Liver (tissue), 9 donors: ENCODE results near the gene PIK3CA. TPM values are rescaled to one million over a fixed set of nuclear protein-coding genes. Genes with fewer than 3 reads are reported as not detected.

ENCODE experiments used
- DNase-seq: peaks from one replicate; pipeline ENCODE4 v3.0.0-alpha.2; 2017; ENCODE audit warnings: low spot score
- H3K27ac ChIP-seq, 2 donors: one replicate each; pipeline ENCODE4 v1.7.0; 2013; ENCODE audit warnings: inconsistent platforms in 2 of 2, low read length in 2 of 2, control low read depth in 1 of 2, low read depth in 1 of 2, mild to moderate bottlenecking in 1 of 2
- H3K27me3 ChIP-seq, 4 donors: one replicate each; pipeline versions ENCODE4 v1.6.1 to v1.7.0; 2013; ENCODE audit warnings: low read length in 3 of 4, inconsistent platforms in 1 of 4, mild to moderate bottlenecking in 1 of 4, moderate library complexity in 1 of 4; ENCODE audit not compliant: control insufficient read depth in 4 of 4, insufficient read depth in 4 of 4
- H3K36me3 ChIP-seq, 4 donors: one replicate each; pipeline versions ENCODE4 v1.6.1 to v1.7.0; 2013; ENCODE audit warnings: low read length in 3 of 4, mild to moderate bottlenecking in 3 of 4, low read depth in 1 of 4, moderate library complexity in 1 of 4; ENCODE audit not compliant: control insufficient read depth in 4 of 4, insufficient read depth in 3 of 4
- H3K4me1 ChIP-seq, 4 donors: one replicate each; pipeline versions ENCODE4 v1.6.1 to v1.7.0; 2013; ENCODE audit warnings: low read length in 3 of 4, mild to moderate bottlenecking in 3 of 4, moderate library complexity in 1 of 4; ENCODE audit not compliant: control insufficient read depth in 4 of 4, insufficient read depth in 4 of 4
- H3K4me3 ChIP-seq, 3 donors: one replicate each; pipeline versions ENCODE4 v1.6.1 to v1.7.0; 2013; ENCODE audit warnings: low read length in 3 of 3, control low read depth in 1 of 3, low read depth in 1 of 3, mild to moderate bottlenecking in 1 of 3
- H3K9ac ChIP-seq, 2 donors: one replicate each; pipeline ENCODE4 v1.7.0; 2013; ENCODE audit warnings: low read length in 2 of 2, mild to moderate bottlenecking in 2 of 2, moderate library complexity in 2 of 2, control low read depth in 1 of 2, low read depth in 1 of 2
- H3K9me3 ChIP-seq, 4 donors: one replicate each; pipeline versions ENCODE4 v1.6.1 to v1.7.0; 2013; ENCODE audit warnings: low read length in 3 of 4; ENCODE audit not compliant: control insufficient read depth in 4 of 4
- FOXA2 ChIP-seq: IDR thresholded peaks from 2 replicates; pipeline ENCODE4 v1.6.1; 2016; ENCODE audit warnings: antibody characterized with exemption
- GABPA ChIP-seq, 2 donors: IDR thresholded peaks in 1 of 2; conservative IDR thresholded peaks in 1 of 2; 2 replicates each; pipeline ENCODE4 v1.6.1; 2016; ENCODE audit warnings: antibody characterized with exemption in 2 of 2, mild to moderate bottlenecking in 1 of 2, moderate library complexity in 1 of 2
- NR2F2 ChIP-seq: IDR thresholded peaks from 2 replicates; pipeline ENCODE4 v1.6.1; 2016; ENCODE audit warnings: antibody characterized with exemption
- RAD21 ChIP-seq, 2 donors: IDR thresholded peaks; 2 replicates each; pipeline ENCODE4 v1.6.1; 2016; ENCODE audit warnings: antibody characterized with exemption in 2 of 2, mild to moderate bottlenecking in 2 of 2
- RXRA ChIP-seq, 2 donors: IDR thresholded peaks; 2 replicates each; pipeline ENCODE4 v1.6.1; 2017 to 2018; ENCODE audit warnings: antibody characterized with exemption in 2 of 2, mild to moderate bottlenecking in 1 of 2
- TAF1 ChIP-seq: conservative IDR thresholded peaks from 2 replicates; pipeline ENCODE4 v1.6.1; 2016; ENCODE audit warnings: antibody characterized with exemption, mild to moderate bottlenecking
- WGBS: extraction: QIAGEN DNeasy Blood & Tissue Kit; methylation state at CpG from one replicate; pipeline ENCODE4 v1.1.7; 2013; 5-methylcytosine and 5-hydroxymethylcytosine counted together
- polyA plus RNA-seq, 2 donors: library from polyadenylated mRNA; stranded (reverse) in 1 of 2; unstranded in 1 of 2; fragments of 200-250 nt in 1 of 2; fragments of >200 nt in 1 of 2; fragmentation: Nextera tagmentation in 1 of 2; extraction: Ambion mirVana in 1 of 2; gene quantifications; one replicate each; pipeline versions ENCODE4 v1.2.1 to v1.2.3, GENCODE V29; 2013 to 2015
- total RNA-seq, 2 donors: library from RNA; depleted of rRNA; stranded (reverse); fragments of >200 nt; gene quantifications; one replicate each; pipeline ENCODE4 v1.2.3, GENCODE V29; 2014
- TF ChIP-seq, protein P1 (sequence below): fragments of 150-350 bp; IDR thresholded peaks from 2 replicates; pipeline ENCODE4 v1.5.1; 2017; ENCODE audit warnings: improper control_type of control experiment, low read depth, low read length; ENCODE audit not compliant: missing input control
- TF ChIP-seq, protein P2 (sequence below): IDR thresholded peaks from 2 replicates; pipeline ENCODE4 v1.6.1; 2016; ENCODE audit warnings: antibody characterized with exemption
- TF ChIP-seq, protein P3 (sequence below): IDR thresholded peaks from 2 replicates; pipeline ENCODE4 v1.6.1; 2016; ENCODE audit warnings: antibody characterized with exemption
- TF ChIP-seq, protein P4 (sequence below): IDR thresholded peaks from 2 replicates; pipeline ENCODE4 v1.6.1; 2016; ENCODE audit warnings: antibody characterized with exemption
- TF ChIP-seq, protein P5 (sequence below): IDR thresholded peaks from 2 replicates; pipeline ENCODE4 v1.6.1; 2016; ENCODE audit warnings: antibody characterized with exemption, mild to moderate bottlenecking
- donor health status: healthy.
- donor health status: healthy.
- donor health status: healthy.
- donor health status: healthy.
- donor health status: healthy.

PIK3CA gene
- total and polyA plus RNA-seq, 4 donors: 3.6 to 14.6 (median 7.2) TPM

DNA sequence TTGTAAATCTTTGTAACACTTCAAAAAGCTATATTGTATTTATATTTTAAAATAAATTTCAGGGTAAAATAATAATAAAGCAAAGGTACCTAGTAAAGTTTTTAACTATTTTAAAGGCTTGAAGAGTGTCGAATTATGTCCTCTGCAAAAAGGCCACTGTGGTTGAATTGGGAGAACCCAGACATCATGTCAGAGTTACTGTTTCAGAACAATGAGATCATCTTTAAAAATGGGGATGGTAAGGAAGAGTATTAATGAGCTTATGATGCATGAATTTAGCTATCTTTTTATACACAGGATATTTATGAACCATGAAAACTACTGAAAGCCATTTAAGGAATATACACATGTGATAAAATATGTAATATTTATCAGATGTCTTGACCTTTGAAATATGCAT is 76.4 kb downstream of the PIK3CA start:
- 99% methylated on average over 1 of the region's 1 CpG for WGBS
- no peak overlapping the region for H3K4me3 ChIP-seq
- H3K27me3 ChIP-seq: no peaks in the 10 kb centered on the region
- H3K9ac ChIP-seq: no peak overlapping the region
- no peak overlapping the region for H3K27ac ChIP-seq
- no peaks in the 10 kb centered on the region for H3K9me3 ChIP-seq
- no peaks in the 10 kb centered on the region for H3K4me1 ChIP-seq
- peaks cover 4 to 19% (median 5%) of the 10 kb centered on the region in 4 donors for H3K36me3 ChIP-seq
- TF ChIP-seq, protein P1, sequence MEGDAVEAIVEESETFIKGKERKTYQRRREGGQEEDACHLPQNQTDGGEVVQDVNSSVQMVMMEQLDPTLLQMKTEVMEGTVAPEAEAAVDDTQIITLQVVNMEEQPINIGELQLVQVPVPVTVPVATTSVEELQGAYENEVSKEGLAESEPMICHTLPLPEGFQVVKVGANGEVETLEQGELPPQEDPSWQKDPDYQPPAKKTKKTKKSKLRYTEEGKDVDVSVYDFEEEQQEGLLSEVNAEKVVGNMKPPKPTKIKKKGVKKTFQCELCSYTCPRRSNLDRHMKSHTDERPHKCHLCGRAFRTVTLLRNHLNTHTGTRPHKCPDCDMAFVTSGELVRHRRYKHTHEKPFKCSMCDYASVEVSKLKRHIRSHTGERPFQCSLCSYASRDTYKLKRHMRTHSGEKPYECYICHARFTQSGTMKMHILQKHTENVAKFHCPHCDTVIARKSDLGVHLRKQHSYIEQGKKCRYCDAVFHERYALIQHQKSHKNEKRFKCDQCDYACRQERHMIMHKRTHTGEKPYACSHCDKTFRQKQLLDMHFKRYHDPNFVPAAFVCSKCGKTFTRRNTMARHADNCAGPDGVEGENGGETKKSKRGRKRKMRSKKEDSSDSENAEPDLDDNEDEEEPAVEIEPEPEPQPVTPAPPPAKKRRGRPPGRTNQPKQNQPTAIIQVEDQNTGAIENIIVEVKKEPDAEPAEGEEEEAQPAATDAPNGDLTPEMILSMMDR: no peak
- no peak for TF ChIP-seq FOXA2
- TF ChIP-seq, protein P2, sequence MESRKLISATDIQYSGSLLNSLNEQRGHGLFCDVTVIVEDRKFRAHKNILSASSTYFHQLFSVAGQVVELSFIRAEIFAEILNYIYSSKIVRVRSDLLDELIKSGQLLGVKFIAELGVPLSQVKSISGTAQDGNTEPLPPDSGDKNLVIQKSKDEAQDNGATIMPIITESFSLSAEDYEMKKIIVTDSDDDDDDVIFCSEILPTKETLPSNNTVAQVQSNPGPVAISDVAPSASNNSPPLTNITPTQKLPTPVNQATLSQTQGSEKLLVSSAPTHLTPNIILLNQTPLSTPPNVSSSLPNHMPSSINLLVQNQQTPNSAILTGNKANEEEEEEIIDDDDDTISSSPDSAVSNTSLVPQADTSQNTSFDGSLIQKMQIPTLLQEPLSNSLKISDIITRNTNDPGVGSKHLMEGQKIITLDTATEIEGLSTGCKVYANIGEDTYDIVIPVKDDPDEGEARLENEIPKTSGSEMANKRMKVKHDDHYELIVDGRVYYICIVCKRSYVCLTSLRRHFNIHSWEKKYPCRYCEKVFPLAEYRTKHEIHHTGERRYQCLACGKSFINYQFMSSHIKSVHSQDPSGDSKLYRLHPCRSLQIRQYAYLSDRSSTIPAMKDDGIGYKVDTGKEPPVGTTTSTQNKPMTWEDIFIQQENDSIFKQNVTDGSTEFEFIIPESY: no peak
- TF ChIP-seq TAF1: no peak
- TF ChIP-seq, protein P3, sequence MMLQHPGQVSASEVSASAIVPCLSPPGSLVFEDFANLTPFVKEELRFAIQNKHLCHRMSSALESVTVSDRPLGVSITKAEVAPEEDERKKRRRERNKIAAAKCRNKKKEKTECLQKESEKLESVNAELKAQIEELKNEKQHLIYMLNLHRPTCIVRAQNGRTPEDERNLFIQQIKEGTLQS: no peak
- TF ChIP-seq RXRA (IDR thresholded peaks at IDR 0.05): no peak
- TF ChIP-seq, protein P4, sequence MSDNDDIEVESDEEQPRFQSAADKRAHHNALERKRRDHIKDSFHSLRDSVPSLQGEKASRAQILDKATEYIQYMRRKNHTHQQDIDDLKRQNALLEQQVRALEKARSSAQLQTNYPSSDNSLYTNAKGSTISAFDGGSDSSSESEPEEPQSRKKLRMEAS: no peak
- TF ChIP-seq NR2F2: no peak
- TF ChIP-seq GABPA (IDR thresholded peaks at IDR 0.05 in 1 of 2, conservative IDR thresholded peaks at IDR 0.05 in 1 of 2): no peak
- TF ChIP-seq RAD21 (IDR thresholded peaks at IDR 0.05): no peak
- DNase-seq: no peak

DNA sequence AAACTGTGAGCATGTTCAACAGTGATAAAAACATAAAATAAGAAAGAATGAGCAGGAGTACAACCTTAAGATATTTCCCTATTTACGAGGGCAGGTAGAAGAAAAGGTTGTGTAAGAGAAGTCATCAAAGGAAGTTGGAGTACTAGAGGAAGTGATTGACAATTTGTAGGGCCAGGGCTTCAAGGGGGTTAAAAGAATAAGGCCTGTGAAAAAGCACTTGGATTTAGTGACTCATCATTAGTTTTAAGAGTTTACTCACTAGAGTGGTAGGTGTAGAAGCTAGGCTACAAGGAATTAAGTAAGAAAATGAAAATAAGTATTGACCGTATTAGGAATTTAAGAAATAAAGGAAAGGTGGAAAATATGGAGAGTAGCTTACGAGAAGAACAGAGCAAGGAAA is 79.2 kb downstream of the PIK3CA start:
- H3K36me3 ChIP-seq: peaks cover 7 to 29% (median 13%) of the 10 kb centered on the region in 4 donors
- no peak overlapping the region for H3K27ac ChIP-seq
- 94% methylated on average over 3 of the region's 3 CpGs for WGBS

More for the DNA sequence above, 79.2 kb downstream of the PIK3CA start:
- no peak overlapping the region for H3K4me3 ChIP-seq
- no peaks in the 10 kb centered on the region for H3K27me3 ChIP-seq
- no peaks in the 10 kb centered on the region for H3K9me3 ChIP-seq
- TF ChIP-seq, protein P5, sequence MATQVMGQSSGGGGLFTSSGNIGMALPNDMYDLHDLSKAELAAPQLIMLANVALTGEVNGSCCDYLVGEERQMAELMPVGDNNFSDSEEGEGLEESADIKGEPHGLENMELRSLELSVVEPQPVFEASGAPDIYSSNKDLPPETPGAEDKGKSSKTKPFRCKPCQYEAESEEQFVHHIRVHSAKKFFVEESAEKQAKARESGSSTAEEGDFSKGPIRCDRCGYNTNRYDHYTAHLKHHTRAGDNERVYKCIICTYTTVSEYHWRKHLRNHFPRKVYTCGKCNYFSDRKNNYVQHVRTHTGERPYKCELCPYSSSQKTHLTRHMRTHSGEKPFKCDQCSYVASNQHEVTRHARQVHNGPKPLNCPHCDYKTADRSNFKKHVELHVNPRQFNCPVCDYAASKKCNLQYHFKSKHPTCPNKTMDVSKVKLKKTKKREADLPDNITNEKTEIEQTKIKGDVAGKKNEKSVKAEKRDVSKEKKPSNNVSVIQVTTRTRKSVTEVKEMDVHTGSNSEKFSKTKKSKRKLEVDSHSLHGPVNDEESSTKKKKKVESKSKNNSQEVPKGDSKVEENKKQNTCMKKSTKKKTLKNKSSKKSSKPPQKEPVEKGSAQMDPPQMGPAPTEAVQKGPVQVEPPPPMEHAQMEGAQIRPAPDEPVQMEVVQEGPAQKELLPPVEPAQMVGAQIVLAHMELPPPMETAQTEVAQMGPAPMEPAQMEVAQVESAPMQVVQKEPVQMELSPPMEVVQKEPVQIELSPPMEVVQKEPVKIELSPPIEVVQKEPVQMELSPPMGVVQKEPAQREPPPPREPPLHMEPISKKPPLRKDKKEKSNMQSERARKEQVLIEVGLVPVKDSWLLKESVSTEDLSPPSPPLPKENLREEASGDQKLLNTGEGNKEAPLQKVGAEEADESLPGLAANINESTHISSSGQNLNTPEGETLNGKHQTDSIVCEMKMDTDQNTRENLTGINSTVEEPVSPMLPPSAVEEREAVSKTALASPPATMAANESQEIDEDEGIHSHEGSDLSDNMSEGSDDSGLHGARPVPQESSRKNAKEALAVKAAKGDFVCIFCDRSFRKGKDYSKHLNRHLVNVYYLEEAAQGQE: no peak
- TF ChIP-seq, protein P3: no peak
- TF ChIP-seq RAD21 (IDR thresholded peaks at IDR 0.05): no peak
- DNase-seq: no peak
- no peaks in the 10 kb centered on the region for H3K4me1 ChIP-seq
- no peak overlapping the region for H3K9ac ChIP-seq
